ENCODE data around the gene NKX2-1. TPM values are rescaled to one million over a fixed set of nuclear protein-coding genes. Genes with fewer than 3 reads are reported as not detected.

Gene NKX2-1
- total RNA-seq, 4 donors from 2014 or later = not detected

DNA sequence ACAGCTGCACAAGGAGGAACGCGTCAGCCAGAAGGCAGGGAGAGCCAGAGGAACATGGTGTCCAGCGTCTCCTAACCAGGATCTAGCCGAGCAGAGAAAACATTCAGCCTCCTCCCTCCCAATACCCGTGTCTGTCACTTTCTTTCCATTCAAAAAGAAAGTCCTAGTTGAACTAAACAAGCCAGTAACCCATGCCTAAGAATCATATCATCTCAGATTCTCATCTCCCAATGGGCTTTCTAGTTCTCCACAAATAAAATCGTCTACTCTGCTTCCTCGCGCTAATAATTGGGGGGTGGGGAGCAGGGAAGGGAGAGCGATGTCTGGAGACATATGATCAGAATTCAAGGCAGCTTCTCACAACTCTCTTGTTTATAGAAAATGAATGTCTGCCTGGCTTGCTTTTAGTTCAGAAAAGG, 7.4 kb downstream of the NKX2-1 start:
- in situ Hi-C loops (cut with MboI; ENCODE audit: low pct_ligation_motif_present in 1 of 4, low pct_unique_long_range_greater_than_20kb in 1 of 4, low sequenced_read_pairs in 3 of 4) (no loop called here), intact Hi-C loops (cut with DNase I; ENCODE audit: low total_unique reads) (no loop called here)
- TF ChIP-seq, protein P1, sequence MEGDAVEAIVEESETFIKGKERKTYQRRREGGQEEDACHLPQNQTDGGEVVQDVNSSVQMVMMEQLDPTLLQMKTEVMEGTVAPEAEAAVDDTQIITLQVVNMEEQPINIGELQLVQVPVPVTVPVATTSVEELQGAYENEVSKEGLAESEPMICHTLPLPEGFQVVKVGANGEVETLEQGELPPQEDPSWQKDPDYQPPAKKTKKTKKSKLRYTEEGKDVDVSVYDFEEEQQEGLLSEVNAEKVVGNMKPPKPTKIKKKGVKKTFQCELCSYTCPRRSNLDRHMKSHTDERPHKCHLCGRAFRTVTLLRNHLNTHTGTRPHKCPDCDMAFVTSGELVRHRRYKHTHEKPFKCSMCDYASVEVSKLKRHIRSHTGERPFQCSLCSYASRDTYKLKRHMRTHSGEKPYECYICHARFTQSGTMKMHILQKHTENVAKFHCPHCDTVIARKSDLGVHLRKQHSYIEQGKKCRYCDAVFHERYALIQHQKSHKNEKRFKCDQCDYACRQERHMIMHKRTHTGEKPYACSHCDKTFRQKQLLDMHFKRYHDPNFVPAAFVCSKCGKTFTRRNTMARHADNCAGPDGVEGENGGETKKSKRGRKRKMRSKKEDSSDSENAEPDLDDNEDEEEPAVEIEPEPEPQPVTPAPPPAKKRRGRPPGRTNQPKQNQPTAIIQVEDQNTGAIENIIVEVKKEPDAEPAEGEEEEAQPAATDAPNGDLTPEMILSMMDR (IDR thresholded peaks at IDR 0.05) = no peak
- TF ChIP-seq EP300 (IDR thresholded peaks at IDR 0.05; ENCODE audit: low read depth) = no peak
- TF ChIP-seq POLR2A (IDR thresholded peaks at IDR 0.05) = no peak
- no peak for TF ChIP-seq POLR2AphosphoS5 (IDR thresholded peaks at IDR 0.05)
- 0 to 10% methylated on average over 1 to 9 of the region's 9 CpGs for WGBS, 2 donors (ENCODE audit: low coverage in 1 of 2)
- no peak for DNase-seq
- H3K4me3 ChIP-seq = no peak overlapping the region
- H3K36me3 ChIP-seq = no peaks in the 10 kb centered on the region
- peaks cover 0 to 5% (median 0%) of the 10 kb centered on the region in 4 donors for H3K4me1 ChIP-seq
- peaks cover 98% of the 10 kb centered on the region for H3K27me3 ChIP-seq
- H3K27ac ChIP-seq = no peak overlapping the region
- no peaks in the 10 kb centered on the region for H3K9me3 ChIP-seq

GRCh38 chr14:36511981-36512584, 7.9 kb downstream of the NKX2-1 start:
- no peak for TF ChIP-seq EP300 (IDR thresholded peaks at IDR 0.05; ENCODE audit: low read depth)
- no peak for TF ChIP-seq POLR2AphosphoS5 (IDR thresholded peaks at IDR 0.05)
- TF ChIP-seq, protein P1 (IDR thresholded peaks at IDR 0.05) = no peak
- TF ChIP-seq POLR2A (IDR thresholded peaks at IDR 0.05) = no peak
- 10 to 17% methylated on average over 7 of the region's 7 CpGs for WGBS, 2 donors (ENCODE audit: low coverage in 1 of 2)

DNA sequence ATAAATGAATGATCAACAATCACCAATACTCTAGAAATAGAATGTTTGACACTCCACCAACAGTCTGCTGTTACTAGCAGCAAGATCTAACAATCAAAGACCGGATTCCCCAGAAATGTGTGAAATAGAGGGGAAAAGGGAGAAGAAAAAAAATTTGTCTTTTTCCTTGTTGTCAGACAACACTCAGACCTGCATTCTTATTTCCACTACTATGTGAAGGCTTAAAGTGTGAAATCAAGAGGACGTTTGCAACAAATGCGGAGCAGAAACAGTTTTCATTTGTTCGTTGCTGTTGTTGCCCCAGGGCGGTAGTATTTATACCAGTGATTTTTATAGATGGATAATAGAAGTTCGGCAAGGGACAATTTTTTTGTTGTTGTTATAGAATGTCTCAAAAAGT, 9.2 kb downstream of the NKX2-1 start:
- DNase-seq = no peak
- TF ChIP-seq POLR2AphosphoS5 (IDR thresholded peaks at IDR 0.05) (no peak), POLR2A (IDR thresholded peaks at IDR 0.05) (no peak)
- intact Hi-C loops (cut with DNase I; ENCODE audit: low total_unique reads) (no loop called here), in situ Hi-C loops (cut with MboI; ENCODE audit: low pct_ligation_motif_present in 1 of 4, low pct_unique_long_range_greater_than_20kb in 1 of 4, low sequenced_read_pairs in 3 of 4) (no loop called here)
- Histone ChIP-seq H3K4me1 (peaks cover 0 to 5% (median 0%) of the 10 kb centered on the region in 4 donors), H3K36me3 (no peaks in the 10 kb centered on the region), H3K4me3 (no peak overlapping the region), H3K27ac (no peak overlapping the region), H3K27me3 (peaks cover 98% of the 10 kb centered on the region), H3K9me3 (no peaks in the 10 kb centered on the region)
- 12 to 18% methylated on average over 5 to 6 of the region's 6 CpGs for WGBS, 2 donors (ENCODE audit: low coverage in 1 of 2)

More at GRCh38 chr14:36511981-36512584, 7.9 kb downstream of the NKX2-1 start:
- intact Hi-C loops (cut with DNase I; ENCODE audit: low total_unique reads) = no loop called here
- peaks cover 0 to 5% (median 0%) of the 10 kb centered on the region in 4 donors for H3K4me1 ChIP-seq
- no peaks in the 10 kb centered on the region for H3K36me3 ChIP-seq
- no peak overlapping the region for H3K4me3 ChIP-seq
- H3K27me3 ChIP-seq = peaks cover 98% of the 10 kb centered on the region
- in situ Hi-C loops (cut with MboI; ENCODE audit: low pct_ligation_motif_present in 1 of 4, low pct_unique_long_range_greater_than_20kb in 1 of 4, low sequenced_read_pairs in 3 of 4) = no loop called here
- no peaks in the 10 kb centered on the region for H3K9me3 ChIP-seq
- no peak overlapping the region for H3K27ac ChIP-seq
- no peak for DNase-seq

GRCh38 chr14:36510078-36510799, 9.8 kb downstream of the NKX2-1 start:
- in situ Hi-C loops (cut with MboI; ENCODE audit: low pct_ligation_motif_present in 1 of 4, low pct_unique_long_range_greater_than_20kb in 1 of 4, low sequenced_read_pairs in 3 of 4) = no loop called here

More at GRCh38 chr14:36510078-36510799, 9.8 kb downstream of the NKX2-1 start:
- TF ChIP-seq, protein P1 (IDR thresholded peaks at IDR 0.05) = no peak
- TF ChIP-seq POLR2A (IDR thresholded peaks at IDR 0.05) (no peak), EP300 (IDR thresholded peaks at IDR 0.05; ENCODE audit: low read depth) (no peak), POLR2AphosphoS5 (IDR thresholded peaks at IDR 0.05) (no peak)
- Histone ChIP-seq H3K4me1 (peaks cover 0 to 5% (median 2%) of the 10 kb centered on the region in 4 donors), H3K36me3 (no peaks in the 10 kb centered on the region), H3K27ac (no peak overlapping the region), H3K9me3 (no peaks in the 10 kb centered on the region), H3K27me3 (peaks cover 98% of the 10 kb centered on the region), H3K4me3 (no peak overlapping the region)
- intact Hi-C loops (cut with DNase I; ENCODE audit: low total_unique reads) = no loop called here
- DNase-seq = no peak
- 4 to 13% methylated on average over 5 to 19 of the region's 20 CpGs for WGBS, 2 donors (ENCODE audit: low coverage in 1 of 2)
